HepG2 (cell line): Measurements from ENCODE around the gene STARD13.

ENCODE experiments used
- JUND ChIP-seq: sonication (generic); formaldehyde crosslinking; IDR thresholded peaks from 2 replicates; pipeline ENCODE4 v1.8.0; 2022; ENCODE audit warnings: mild to moderate bottlenecking, missing genetic modification reagents
- NR3C1 ChIP-seq: sonication (generic); formaldehyde crosslinking; IDR thresholded peaks from 2 replicates; pipeline ENCODE4 v1.4.0; 2020; ENCODE audit warnings: missing genetic modification reagents
- SNAI1 ChIP-seq: sonication (generic); formaldehyde crosslinking; IDR thresholded peaks from 2 replicates; pipeline ENCODE4 v1.5.0; 2020; ENCODE audit warnings: mild to moderate bottlenecking, missing genetic modification reagents, borderline replicate concordance
- TBL1XR1 ChIP-seq: fragments of 150-350 bp; IDR thresholded peaks from 2 replicates; pipeline ENCODE4 v1.6.1; 2014; ENCODE audit warnings: borderline replicate concordance, low read length; ENCODE audit not compliant: partially characterized antibody
- ZNF761 ChIP-seq: sonication (generic); formaldehyde crosslinking; conservative IDR thresholded peaks from 2 replicates; pipeline ENCODE4 v1.4.0; 2020; ENCODE audit warnings: mild to moderate bottlenecking, missing genetic modification reagents
- ZNF776 ChIP-seq: sonication (generic); formaldehyde crosslinking; IDR thresholded peaks from 2 replicates; pipeline ENCODE4 v1.4.0; 2020; ENCODE audit warnings: mild to moderate bottlenecking, missing genetic modification reagents
- TF ChIP-seq, protein P1 (sequence below): sonication (generic); formaldehyde crosslinking; IDR thresholded peaks from 2 replicates; pipeline ENCODE4 v1.5.1; 2020; ENCODE audit warnings: missing genetic modification reagents, mild to moderate bottlenecking, borderline replicate concordance
- TF ChIP-seq, protein P2 (sequence below): sonication (generic); formaldehyde crosslinking; IDR thresholded peaks from 2 replicates; pipeline ENCODE4 v1.5.0; 2020; ENCODE audit warnings: mild to moderate bottlenecking, missing genetic modification reagents, moderate library complexity

DNA sequence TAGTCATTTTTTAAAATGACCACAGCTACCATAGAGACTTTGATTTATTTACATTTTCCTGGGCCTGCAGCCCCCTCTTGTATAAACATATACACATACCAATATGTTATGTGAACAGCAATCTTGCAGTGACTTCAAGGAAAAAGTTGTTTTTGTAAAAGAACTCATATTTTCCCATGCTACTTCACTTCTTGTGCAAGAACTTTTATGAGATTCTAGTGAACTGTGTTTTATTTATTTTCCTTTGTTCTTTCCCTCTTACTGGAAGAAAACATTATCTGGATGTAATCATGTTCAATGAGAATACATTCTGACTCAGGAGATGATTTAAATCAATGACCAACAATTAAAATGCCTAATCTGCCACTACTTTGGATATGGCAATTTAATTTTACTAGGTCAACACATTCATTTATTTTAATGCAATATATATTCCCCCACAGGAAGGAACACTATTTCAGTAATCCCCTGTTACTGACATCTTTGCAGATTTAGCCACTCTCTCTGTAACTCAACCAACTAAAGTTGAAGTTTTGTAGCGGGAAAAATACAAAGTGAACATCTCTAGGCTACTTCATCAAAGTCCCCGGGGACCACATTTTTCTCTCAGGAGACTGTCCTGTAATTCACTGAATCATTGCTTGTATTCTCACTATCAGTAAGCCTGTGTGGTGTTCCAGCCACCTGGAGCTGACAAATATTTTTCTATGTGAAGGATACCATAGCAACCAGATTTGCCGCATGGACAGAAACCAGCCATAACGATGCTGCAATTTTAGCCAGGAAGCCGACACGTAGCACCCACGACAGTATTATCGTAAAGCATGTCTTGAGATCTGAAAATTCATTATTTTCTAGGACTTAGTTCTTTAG lies 90.5 kb downstream of the STARD13 start:
- no peak for TF ChIP-seq ZNF776 (CRISPR knock-in tag)
- TF ChIP-seq JUND (CRISPR knock-in tag) = no peak
- no peak for TF ChIP-seq SNAI1 (CRISPR knock-in tag)
- TF ChIP-seq NR3C1 = no peak
- TF ChIP-seq, protein P1, sequence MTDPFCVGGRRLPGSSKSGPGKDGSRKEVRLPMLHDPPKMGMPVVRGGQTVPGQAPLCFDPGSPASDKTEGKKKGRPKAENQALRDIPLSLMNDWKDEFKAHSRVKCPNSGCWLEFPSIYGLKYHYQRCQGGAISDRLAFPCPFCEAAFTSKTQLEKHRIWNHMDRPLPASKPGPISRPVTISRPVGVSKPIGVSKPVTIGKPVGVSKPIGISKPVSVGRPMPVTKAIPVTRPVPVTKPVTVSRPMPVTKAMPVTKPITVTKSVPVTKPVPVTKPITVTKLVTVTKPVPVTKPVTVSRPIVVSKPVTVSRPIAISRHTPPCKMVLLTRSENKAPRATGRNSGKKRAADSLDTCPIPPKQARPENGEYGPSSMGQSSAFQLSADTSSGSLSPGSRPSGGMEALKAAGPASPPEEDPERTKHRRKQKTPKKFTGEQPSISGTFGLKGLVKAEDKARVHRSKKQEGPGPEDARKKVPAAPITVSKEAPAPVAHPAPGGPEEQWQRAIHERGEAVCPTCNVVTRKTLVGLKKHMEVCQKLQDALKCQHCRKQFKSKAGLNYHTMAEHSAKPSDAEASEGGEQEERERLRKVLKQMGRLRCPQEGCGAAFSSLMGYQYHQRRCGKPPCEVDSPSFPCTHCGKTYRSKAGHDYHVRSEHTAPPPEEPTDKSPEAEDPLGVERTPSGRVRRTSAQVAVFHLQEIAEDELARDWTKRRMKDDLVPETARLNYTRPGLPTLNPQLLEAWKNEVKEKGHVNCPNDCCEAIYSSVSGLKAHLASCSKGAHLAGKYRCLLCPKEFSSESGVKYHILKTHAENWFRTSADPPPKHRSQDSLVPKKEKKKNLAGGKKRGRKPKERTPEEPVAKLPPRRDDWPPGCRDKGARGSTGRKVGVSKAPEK (CRISPR knock-in tag) = no peak
- no peak for TF ChIP-seq ZNF761 (CRISPR knock-in tag)
- TF ChIP-seq TBL1XR1 = no peak
- TF ChIP-seq, protein P2, sequence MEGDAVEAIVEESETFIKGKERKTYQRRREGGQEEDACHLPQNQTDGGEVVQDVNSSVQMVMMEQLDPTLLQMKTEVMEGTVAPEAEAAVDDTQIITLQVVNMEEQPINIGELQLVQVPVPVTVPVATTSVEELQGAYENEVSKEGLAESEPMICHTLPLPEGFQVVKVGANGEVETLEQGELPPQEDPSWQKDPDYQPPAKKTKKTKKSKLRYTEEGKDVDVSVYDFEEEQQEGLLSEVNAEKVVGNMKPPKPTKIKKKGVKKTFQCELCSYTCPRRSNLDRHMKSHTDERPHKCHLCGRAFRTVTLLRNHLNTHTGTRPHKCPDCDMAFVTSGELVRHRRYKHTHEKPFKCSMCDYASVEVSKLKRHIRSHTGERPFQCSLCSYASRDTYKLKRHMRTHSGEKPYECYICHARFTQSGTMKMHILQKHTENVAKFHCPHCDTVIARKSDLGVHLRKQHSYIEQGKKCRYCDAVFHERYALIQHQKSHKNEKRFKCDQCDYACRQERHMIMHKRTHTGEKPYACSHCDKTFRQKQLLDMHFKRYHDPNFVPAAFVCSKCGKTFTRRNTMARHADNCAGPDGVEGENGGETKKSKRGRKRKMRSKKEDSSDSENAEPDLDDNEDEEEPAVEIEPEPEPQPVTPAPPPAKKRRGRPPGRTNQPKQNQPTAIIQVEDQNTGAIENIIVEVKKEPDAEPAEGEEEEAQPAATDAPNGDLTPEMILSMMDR (CRISPR knock-in tag) = no peak
